Epithelial cell of prostate (primary cell): ENCODE data around the gene TBC1D17.

Source experiments
- DNase-seq: peaks from one replicate; pipeline ENCODE4 v3.0.0-alpha.2; 2011; ENCODE audit warnings: low read depth, low spot score
- H3K27ac ChIP-seq: fragments of 450-650 bp; 2 replicates; pipeline ENCODE4 v1.5.1; 2017; ENCODE audit warnings: mild to moderate bottlenecking

The TBC1D17 gene

GRCh38 chr19:49889687-49890348, 12.3 kb downstream of the TBC1D17 start:
- no peak overlapping the region for H3K27ac ChIP-seq
- DNase-seq = no peak

GRCh38 chr19:49890349-49891311, 13.1 kb downstream of the TBC1D17 start:
- DNase-seq = no peak
- no peak overlapping the region for H3K27ac ChIP-seq

DNA sequence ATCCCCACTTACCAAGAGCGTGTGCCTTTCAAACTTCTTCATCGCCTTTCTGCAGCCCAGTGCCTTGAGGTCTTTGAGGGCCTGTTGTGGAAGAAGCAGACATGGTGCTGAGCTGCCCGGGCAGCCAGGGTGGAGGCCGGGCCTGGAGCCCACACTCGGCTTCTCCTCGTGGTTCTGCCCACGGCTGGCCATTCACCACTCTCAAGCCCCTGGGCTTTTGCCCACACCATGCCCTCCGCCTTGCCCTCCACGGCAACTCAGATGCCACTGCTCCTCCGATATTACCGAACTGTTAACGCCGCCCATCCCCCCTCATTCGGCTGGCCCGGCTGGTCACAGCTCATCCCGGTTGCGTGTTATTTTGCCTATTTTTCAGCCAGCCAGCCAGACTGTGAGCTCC, 13.9 kb downstream of the TBC1D17 start:
- no peak overlapping the region for H3K27ac ChIP-seq
- DNase-seq = no peak

DNA sequence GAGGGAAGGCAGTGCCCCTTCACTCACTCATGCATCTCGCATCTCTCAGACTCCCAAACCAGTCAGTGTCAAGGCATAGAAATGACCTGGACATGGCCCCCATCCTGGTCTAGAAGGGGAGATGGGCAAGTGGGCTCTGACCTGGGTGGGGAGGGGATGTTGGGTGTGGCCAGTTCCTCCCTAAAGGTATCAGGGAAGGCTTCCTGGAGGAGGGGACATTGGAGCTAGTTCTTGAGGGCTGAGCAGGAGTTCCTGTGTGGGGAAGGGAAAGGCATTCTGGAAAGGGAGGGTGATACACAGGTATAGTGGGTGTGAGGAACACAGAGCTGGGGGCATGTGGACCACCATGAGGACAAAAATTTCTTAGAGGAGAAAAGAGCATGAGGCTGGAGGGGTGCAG, 15.2 kb downstream of the TBC1D17 start:
- DNase-seq = no peak
- no peak overlapping the region for H3K27ac ChIP-seq

- no peak for DNase-seq
These were observed 16.6 kb downstream of the TBC1D17 start for GRCh38 chr19:49894011-49894664.

DNA sequence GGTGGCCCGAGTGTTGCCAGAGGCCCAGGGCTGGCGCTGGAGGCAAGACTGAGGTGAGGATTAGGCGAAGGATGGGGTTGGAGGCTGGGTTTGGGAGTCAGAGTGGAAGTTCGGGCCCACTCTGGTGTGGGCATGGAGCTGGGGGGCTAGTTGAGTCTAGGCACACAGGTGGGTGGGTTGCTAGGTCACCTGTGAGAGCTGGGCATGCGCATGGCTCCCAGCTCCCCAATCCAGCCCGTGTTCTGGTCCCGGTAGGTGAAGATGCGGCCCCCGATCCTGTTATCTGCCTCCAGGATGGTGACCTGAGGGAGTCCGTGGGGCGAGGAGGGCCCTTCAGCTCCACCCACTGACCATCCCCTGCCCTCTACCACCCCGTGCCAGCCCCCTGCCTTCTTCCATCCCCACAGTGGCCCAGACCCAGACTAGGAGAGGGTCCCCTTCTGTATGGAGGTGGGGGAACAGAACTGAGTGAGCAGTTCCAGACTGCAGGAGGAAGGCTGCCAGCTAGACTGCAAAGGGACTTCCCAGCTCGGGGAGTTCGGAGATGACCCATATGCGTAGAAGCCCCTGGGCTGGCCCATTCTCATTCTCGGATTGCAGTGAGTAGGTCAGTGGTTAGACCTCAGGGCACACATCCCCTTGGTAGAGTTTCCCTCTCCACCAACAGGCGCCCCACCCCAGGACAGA, 17.5 kb downstream of the TBC1D17 start:
- no peak overlapping the region for H3K27ac ChIP-seq
- no peak for DNase-seq

More at GRCh38 chr19:49894011-49894664, 16.6 kb downstream of the TBC1D17 start:
- no peak overlapping the region for H3K27ac ChIP-seq

- no peak overlapping the region for H3K27ac ChIP-seq
- DNase-seq = no peak
These were observed 18.2 kb downstream of the TBC1D17 start for GRCh38 chr19:49895566-49896297.

GRCh38 chr19:49896863-49897621, 19.5 kb downstream of the TBC1D17 start, which contains the start of gene IL4I1:
Gene IL4I1, minus strand, starts transcription at chr19:49896887. Its CDS starts 727 bp downstream, at chr19:49896160.
- no peak within 1 kb of the TSS for H3K27ac ChIP-seq
- DNase-seq = no peak

DNA sequence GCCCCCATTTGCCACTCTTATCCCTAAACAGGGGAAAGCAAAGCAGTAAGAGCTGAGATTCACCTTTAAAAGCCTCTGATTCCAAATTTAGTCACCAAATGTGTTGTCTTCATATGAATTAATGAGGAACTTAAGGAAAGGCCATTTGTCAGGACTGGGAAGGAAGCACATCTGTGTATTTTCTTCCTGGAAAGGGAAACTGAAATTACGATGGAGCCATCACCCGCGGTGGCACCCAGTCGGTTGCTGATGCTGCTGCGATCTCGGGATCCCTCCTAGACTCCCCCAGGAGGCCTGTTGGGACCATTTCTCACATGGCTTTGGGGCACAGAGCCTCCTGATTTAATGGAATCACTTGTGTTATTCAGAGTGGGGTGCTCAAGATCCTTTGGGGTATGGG, 26.6 kb downstream of the TBC1D17 start:
- no peak overlapping the region for H3K27ac ChIP-seq

DNA sequence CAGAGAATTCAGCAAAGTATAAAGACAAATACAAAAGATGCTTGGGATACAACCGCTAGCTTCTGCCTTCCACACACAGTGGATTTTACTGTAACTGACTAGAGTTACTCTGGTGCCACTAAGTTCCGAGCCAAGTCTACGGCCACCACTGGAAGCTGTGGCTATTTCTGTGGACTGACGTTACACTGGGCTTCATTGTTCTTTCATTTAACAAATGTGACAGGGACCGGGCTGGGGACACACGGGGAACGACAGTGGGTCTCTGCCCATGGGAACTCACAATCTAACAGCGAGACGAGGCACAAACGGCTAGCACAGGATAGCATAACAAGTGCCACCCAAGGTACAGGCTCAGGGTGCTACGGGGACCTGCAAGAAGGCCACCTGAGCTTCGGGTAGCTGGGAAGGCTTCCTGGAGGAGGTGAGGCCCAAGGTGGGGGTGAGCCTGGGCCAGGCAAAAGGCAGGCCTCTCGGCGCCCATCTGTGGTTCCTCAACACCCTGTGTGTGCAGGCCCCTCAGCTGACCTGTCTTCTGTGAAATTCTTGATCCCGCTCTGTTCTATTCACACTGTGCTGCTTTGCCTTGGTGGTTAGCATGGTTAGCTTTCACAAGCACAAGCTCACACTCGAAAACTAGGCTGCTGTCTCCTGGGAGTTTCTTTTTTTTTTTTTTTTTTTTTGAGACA, 29.5 kb downstream of the TBC1D17 start:
- H3K27ac ChIP-seq = no peak overlapping the region

More for the DNA sequence above, 26.6 kb downstream of the TBC1D17 start:
- no peak for DNase-seq

DNA sequence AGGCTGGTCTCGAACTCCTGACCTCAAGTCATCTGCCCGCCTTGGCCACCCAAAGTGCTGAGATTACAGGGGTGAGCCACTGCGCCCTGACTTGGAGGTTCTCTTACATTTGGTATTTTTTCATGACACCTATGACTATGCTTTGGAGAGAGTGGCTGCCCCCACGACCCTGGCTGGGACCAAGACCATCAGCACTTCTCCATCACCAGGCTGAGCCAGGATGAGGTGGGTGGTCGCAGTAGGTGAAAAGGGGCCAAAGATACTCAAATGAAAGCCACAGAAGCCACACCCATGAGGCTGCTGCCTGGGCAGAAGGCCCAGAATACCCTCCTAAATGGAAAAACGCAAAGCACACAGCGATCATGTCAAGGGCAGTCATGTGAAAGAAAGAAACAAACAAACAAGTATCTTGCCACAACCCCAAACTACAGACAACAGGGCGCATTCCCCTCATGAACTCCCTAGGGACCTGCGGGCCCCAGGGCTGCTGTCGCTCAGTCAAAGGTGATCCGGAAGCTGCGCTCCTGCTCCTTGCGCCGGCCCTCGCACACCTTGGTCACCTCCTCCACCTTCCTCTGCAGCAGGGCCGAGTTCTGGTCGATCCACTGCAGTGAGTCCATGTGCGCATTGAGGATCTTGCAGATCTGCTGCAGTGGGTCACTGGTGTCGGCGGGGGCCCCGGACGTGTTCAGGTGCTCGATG, 30.4 kb downstream of the TBC1D17 start:
- H3K27ac ChIP-seq = no peak overlapping the region
- no peak for DNase-seq

More for the DNA sequence above, 29.5 kb downstream of the TBC1D17 start:
- no peak for DNase-seq

- H3K27ac ChIP-seq = no peak overlapping the region
These were observed 31.2 kb downstream of the TBC1D17 start for GRCh38 chr19:49908480-49909420.

DNA sequence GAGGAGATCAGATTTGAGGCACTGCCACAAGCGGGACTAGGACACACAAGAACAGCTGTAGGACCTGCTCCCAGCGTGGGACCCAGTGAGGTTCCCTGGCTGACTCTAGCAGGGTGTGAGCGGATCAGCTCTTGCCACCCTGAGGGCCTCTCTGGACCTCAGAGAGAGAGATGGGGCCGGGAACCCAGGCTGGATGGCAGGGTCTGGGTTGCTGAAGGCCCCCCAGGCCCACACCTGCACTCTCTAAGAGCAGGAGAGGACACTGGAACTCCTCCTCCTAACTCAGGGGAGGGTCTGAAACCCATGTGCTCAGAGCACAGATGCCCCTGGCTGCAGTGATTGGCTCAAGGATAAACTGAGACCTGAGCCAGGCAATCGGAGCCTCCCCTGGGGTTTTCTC, 32.7 kb downstream of the TBC1D17 start:
- no peak for DNase-seq
- no peak overlapping the region for H3K27ac ChIP-seq

More at GRCh38 chr19:49908480-49909420, 31.2 kb downstream of the TBC1D17 start:
- no peak for DNase-seq

- no peak overlapping the region for H3K27ac ChIP-seq
These were observed 34.1 kb downstream of the TBC1D17 start for GRCh38 chr19:49911381-49912145.

DNA sequence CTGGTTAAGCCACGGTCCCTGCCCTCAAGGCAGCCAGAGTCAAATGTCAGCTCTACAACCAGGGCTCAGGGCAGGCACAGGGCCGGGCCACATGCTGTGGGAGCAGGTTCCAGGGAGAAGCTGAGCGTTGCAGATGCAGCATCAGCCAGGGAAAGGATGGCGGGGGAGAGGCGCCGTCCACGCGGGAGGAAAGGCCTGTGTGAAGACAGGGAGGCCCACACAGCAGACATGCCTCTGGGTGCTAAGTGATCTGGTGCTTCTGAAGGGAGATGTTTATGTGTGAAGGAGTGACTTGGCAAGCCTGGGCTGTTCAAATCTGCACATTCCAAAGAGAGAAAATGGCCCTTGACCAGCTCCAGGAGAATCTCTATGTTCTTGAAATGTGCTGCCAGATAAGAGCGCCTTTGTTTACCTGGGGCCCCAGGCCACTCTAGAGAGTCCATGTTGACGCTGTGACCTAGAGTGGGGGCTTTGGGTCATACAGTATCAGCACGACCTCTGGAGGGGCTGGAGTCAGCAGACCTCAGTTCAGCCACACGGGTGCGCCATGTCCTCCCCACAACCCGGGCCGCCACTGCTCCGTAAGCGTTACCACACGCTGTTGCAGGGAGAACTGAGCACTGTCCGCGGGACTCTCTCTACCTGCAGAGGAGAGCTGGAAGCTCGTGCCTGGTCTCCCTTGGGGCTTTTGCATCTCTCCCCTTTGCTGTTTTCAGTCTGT, 35.6 kb downstream of the TBC1D17 start:
- DNase-seq = no peak
- no peak overlapping the region for H3K27ac ChIP-seq

More at GRCh38 chr19:49911381-49912145, 34.1 kb downstream of the TBC1D17 start:
- DNase-seq = no peak
